Heart left ventricle (tissue), 16 donors: Measurements from ENCODE around the gene TYROBP. TPM values are rescaled to one million over a fixed set of nuclear protein-coding genes. Genes with fewer than 3 reads are reported as not detected.
"Not testable (repeated sequence)": the region's sequence is repeated elsewhere in the genome, so short reads cannot be mapped to it uniquely, and the experiment has no call there.

Source experiments
- ATAC-seq, 4 donors: fragments of 200-7000 bp; cut with Tn5 transposase; one replicate each; pipeline ENCODE4 v1.9.1; 2020 to 2022; ENCODE audit warnings: moderate library complexity in 4 of 4, mild to moderate bottlenecking in 3 of 4, moderate number of reproducible peaks in 1 of 4
- DNase-seq, 5 donors: peaks; one replicate each; pipeline ENCODE4 v3.0.0-alpha.2; 2020
- H3K27ac ChIP-seq, 12 donors: fragments of 200-600 bp; sonication (generic) in 4 of 12; one replicate each; pipeline versions ENCODE4 v1.5.0 to v1.8.0; 2016 to 2022; ENCODE audit warnings: mild to moderate bottlenecking in 2 of 12
- H3K27me3 ChIP-seq, 9 donors: fragments of 200-600 bp; sonication (generic) in 2 of 9; one replicate each; pipeline versions ENCODE4 v1.5.1 to v1.8.0; 2016 to 2022; ENCODE audit warnings: mild to moderate bottlenecking in 3 of 9
- H3K36me3 ChIP-seq, 9 donors: fragments of 200-600 bp; sonication (generic) in 2 of 9; one replicate each; pipeline versions ENCODE4 v1.5.0 to v1.8.0; 2018 to 2022; ENCODE audit warnings: mild to moderate bottlenecking in 2 of 9
- H3K4me1 ChIP-seq, 12 donors: fragments of 200-600 bp; sonication (generic) in 4 of 12; one replicate each; pipeline versions ENCODE4 v1.5.0 to v1.8.0; 2016 to 2022; ENCODE audit warnings: mild to moderate bottlenecking in 3 of 12
- H3K4me3 ChIP-seq, 12 donors: fragments of 200-600 bp; sonication (generic) in 4 of 12; one replicate each; pipeline versions ENCODE4 v1.5.0 to v1.8.0; 2017 to 2022; ENCODE audit warnings: mild to moderate bottlenecking in 9 of 12, moderate library complexity in 4 of 12
- H3K9me3 ChIP-seq, 12 donors: fragments of 200-600 bp; sonication (generic) in 4 of 12; one replicate each; pipeline versions ENCODE4 v1.5.0 to v1.8.0; 2016 to 2022; ENCODE audit warnings: mild to moderate bottlenecking in 1 of 12
- CTCF ChIP-seq, 12 donors: fragments of 200-600 bp; sonication (generic) in 4 of 12; IDR thresholded peaks; one replicate each; pipeline versions ENCODE4 v1.5.0 to v1.8.0; 2018 to 2022; ENCODE audit warnings: antibody characterized with exemption in 12 of 12, mild to moderate bottlenecking in 5 of 12
- POLR2A ChIP-seq, 2 donors: fragments of 450-650 bp; IDR thresholded peaks; one replicate each; pipeline ENCODE4 v1.6.1; 2017; ENCODE audit warnings: antibody characterized with exemption in 2 of 2, mild to moderate bottlenecking in 2 of 2, moderate library complexity in 2 of 2
- WGBS, 4 donors: extraction: QIAGEN DNeasy Blood & Tissue Kit in 2 of 4; methylation state at CpG; one replicate each; pipeline versions ENCODE4 v1.1.5 to v1.1.7; 2013 to 2018; 5-methylcytosine and 5-hydroxymethylcytosine counted together
- intact Hi-C, 10 donors: fragments of 100-400 bp; cut with DNase I; formaldehyde crosslinking; loops; one replicate each; pipeline versions ENCODE4 v1.11.1 to v1.14.2; 2022
- long read RNA-seq, 3 donors: library from polyadenylated mRNA; unstranded; transcript quantifications; one replicate each; pipeline ENCODE4 v2.0.0, GENCODE V29; 2020 to 2021
- polyA plus RNA-seq, 2 donors: library from polyadenylated mRNA; stranded (reverse); fragments of 200-250 nt; gene quantifications; one replicate each; pipeline ENCODE4 v1.2.3, GENCODE V29; 2013
- total RNA-seq, 9 donors: library from RNA; depleted of rRNA in 2 of 9; stranded (reverse); fragments of >200 nt in 2 of 9; fragmentation: NEBNext Ultra II Directional in 3 of 9; extraction: Animal tissue kit (Norgen Biotek cat#: 25700) in 3 of 9; gene quantifications; one replicate each; pipeline versions ENCODE4 v1.1.0 to v1.2.4, GENCODE V29; 2016 to 2023
- donor health status: ischemic (EF 13 %, LVEDD 7.1; RV severe dilation, severe dysfunction).
- donor health status: healthy with polysubstance abuse.
- donor health status: DM: no; HTN: yes; CAD: no.
- donor health status: DM: no; HTN: no; CAD: no.
- donor health status: ischemic (EF 25% LVEDD 6.9; RV normal size, moderate dysfunction).
- donor health status: ischemic (EF 25% LVEDD 5.7; RV mildly dilated, moderate dysfunction).
- donor health status: healthy.
- donor health status: DM: yes; HTN: yes; CAD: no.
- donor health status: ischemic (EF 35%, LVEDD 5.7; RV mildly dilated, moderate dysfunction).
- donor health status: nonischemic (EF 11% LVEDD 7.7; RV severe dilation, severe dysfunction).
- donor health status: DM: yes; HTN: yes; CAD: no.
- donor health status: PGD.
- donor health status: ischemic (EF 29% LVEDD 5.4; RV normal size, mild dysfunction).
- donor health status: nonischemic (EF 23%, LVEDD 6.1; RV moderate dilation, normal function).

The TYROBP gene
- total RNA-seq = 100 to 1,000 TPM in 2 of 9 donors, 10 to 100 TPM in 7; 12.6 to 237 (median 19.4) TPM
- polyA plus RNA-seq = 10 to 100 TPM; 17.1 to 42.7 TPM
- long read RNA-seq, donor 1, transcript TYROBP-201 (5 exons, 568 nt) = major isoform, 7 of 12 reads
- long read RNA-seq, donor 1, partial matches to known transcripts = 4 of 12 reads
- long read RNA-seq, donor 1, other reads (novel, unspliced or antisense) = 0 of 12 reads
- long read RNA-seq, donor 2, partial matches to known transcripts = 0 of 2 reads
- long read RNA-seq, donor 2, other reads (novel, unspliced or antisense) = 1 of 2 reads
- long read RNA-seq, donor 3, partial matches to known transcripts = 6 of 11 reads
- long read RNA-seq, donor 3, other reads (novel, unspliced or antisense) = 1 of 11 reads

GRCh38 chr19:35908010-35908441, at the start of gene TYROBP:
Gene TYROBP, minus strand, starts transcription at chr19:35908295. Its CDS starts 67 bp downstream, at chr19:35908228.
- TF ChIP-seq CTCF (IDR thresholded peaks at IDR 0.05) = no peak
- no peak for TF ChIP-seq POLR2A (IDR thresholded peaks at IDR 0.05)
- Histone ChIP-seq H3K4me1 (peaks cover 0 to 60% (median 0%) of the 10 kb centered on the region in 12 donors), H3K9me3 (no peaks in the 10 kb centered on the region), H3K27ac (peak within 1 kb of the TSS in 10 of 12 donors; percentile 7 to 88 (median 42)), H3K27me3 (peaks cover 0 to 6% (median 0%) of the 10 kb centered on the region in 9 donors), H3K36me3 (peaks cover 0 to 4% (median 0%) of the 10 kb centered on the region in 9 donors), H3K4me3 (peak within 1 kb of the TSS in 10 of 12 donors; percentile 12 to 69 (median 42))
- intact Hi-C loops = no loop called here
- ATAC-seq (peak in 3 of 4 donors; percentile 47 to 57 (median 53)), DNase-seq (peak in 4 of 5 donors; percentile 50 to 81 (median 58))
- 56 to 72% (median 63%) methylated on average over 9 of the region's 9 CpGs for WGBS, 4 donors

GRCh38 chr19:35957411-35957810, 49.3 kb upstream of the TYROBP start:
- H3K36me3 ChIP-seq, H3K4me3 ChIP-seq, H3K9me3 ChIP-seq, H3K27ac ChIP-seq, intact Hi-C loops, DNase-seq, ATAC-seq: not testable (repeated sequence)
- 75 to 79% (median 76%) methylated on average over 8 of the region's 8 CpGs for WGBS, 4 donors
- H3K4me1 ChIP-seq = peaks cover 0 to 33% (median 1%) of the 10 kb centered on the region in 12 donors
- H3K27me3 ChIP-seq = peaks cover 17 to 55% (median 31%) of the 10 kb centered on the region in 9 donors

GRCh38 chr19:35955881-35956634, 48.0 kb upstream of the TYROBP start:
- TF ChIP-seq POLR2A (IDR thresholded peaks at IDR 0.05) = no peak
- no peak for ATAC-seq
- 60 to 78% (median 69%) methylated on average over 6 of the region's 6 CpGs for WGBS, 4 donors
- no peak overlapping the region for H3K27ac ChIP-seq
- H3K9me3 ChIP-seq = peaks cover 0 to 6% (median 0%) of the 10 kb centered on the region in 12 donors
- H3K27me3 ChIP-seq = peaks cover 17 to 44% (median 28%) of the 10 kb centered on the region in 9 donors
- H3K36me3 ChIP-seq = no peaks in the 10 kb centered on the region
- DNase-seq = no peak
- H3K4me1 ChIP-seq = peaks cover 0 to 33% (median 1%) of the 10 kb centered on the region in 12 donors
- H3K4me3 ChIP-seq = no peak overlapping the region
- intact Hi-C loops = no loop called here

GRCh38 chr19:35949131-35949530, 41.0 kb upstream of the TYROBP start:
- ATAC-seq = no peak
- H3K9me3 ChIP-seq = no peaks in the 10 kb centered on the region
- H3K27ac ChIP-seq = no peak overlapping the region
- peaks cover 0 to 7% (median 0%) of the 10 kb centered on the region in 9 donors for H3K27me3 ChIP-seq
- intact Hi-C loops = no loop called here
- 22 to 36% (median 29%) methylated on average over 2 of the region's 2 CpGs for WGBS, 4 donors
- no peak for TF ChIP-seq CTCF (IDR thresholded peaks at IDR 0.05)
- no peak for TF ChIP-seq POLR2A (IDR thresholded peaks at IDR 0.05)
- peaks cover 0 to 14% (median 5%) of the 10 kb centered on the region in 9 donors for H3K36me3 ChIP-seq
- peaks cover 0 to 14% (median 0%) of the 10 kb centered on the region in 12 donors for H3K4me1 ChIP-seq
- no peak overlapping the region for H3K4me3 ChIP-seq
- no peak for DNase-seq

GRCh38 chr19:35946203-35946602, 38.1 kb upstream of the TYROBP start:
- no peaks in the 10 kb centered on the region for H3K27me3 ChIP-seq
- WGBS, 4 donors = 74 to 97% (median 95%) methylated on average over 4 of the region's 4 CpGs
- H3K36me3 ChIP-seq = peaks cover 0 to 27% (median 9%) of the 10 kb centered on the region in 9 donors
- intact Hi-C loops = no loop called here
- TF ChIP-seq POLR2A (IDR thresholded peaks at IDR 0.05) = no peak
- no peak for ATAC-seq
- no peaks in the 10 kb centered on the region for H3K4me1 ChIP-seq
- H3K27ac ChIP-seq = no peak overlapping the region
- no peaks in the 10 kb centered on the region for H3K9me3 ChIP-seq
- DNase-seq = no peak
- H3K4me3 ChIP-seq = no peak overlapping the region
